Loucy (cell line): Measurements from ENCODE around the gene FGF12.
"Not testable (repeated sequence)": the region's sequence is repeated elsewhere in the genome, so short reads cannot be mapped to it uniquely, and the experiment has no call there.

Experiments used
- H2AFZ ChIP-seq: fragments of 200-600 bp; sonication (generic); 2 replicates; pipeline ENCODE4 v1.6.0; 2016; ENCODE audit warnings: antibody characterized with exemption, mild to moderate bottlenecking, low read length, moderate library complexity
- H3F3A ChIP-seq: fragments of 200-600 bp; 2 replicates; pipeline ENCODE4 v1.6.0; 2016; ENCODE audit warnings: antibody characterized with exemption, low read depth, mild to moderate bottlenecking
- H3K27me3 ChIP-seq: fragments of 200-600 bp; sonication (generic); 2 replicates; pipeline ENCODE4 v1.6.1; 2014; ENCODE audit warnings: low read length, mild to moderate bottlenecking; ENCODE audit not compliant: insufficient read depth, poor library complexity, severe bottlenecking
- H3K36me3 ChIP-seq: fragments of 200-600 bp; sonication (generic); 2 replicates; pipeline ENCODE4 v1.6.1; 2016; ENCODE audit warnings: low read length; ENCODE audit not compliant: insufficient read depth
- H3K4me1 ChIP-seq: fragments of 200-600 bp; sonication (generic); 2 replicates; pipeline ENCODE4 v1.5.1; 2014; ENCODE audit warnings: low read length, mild to moderate bottlenecking; ENCODE audit not compliant: insufficient read depth, poor library complexity, severe bottlenecking
- H3K4me2 ChIP-seq: fragments of 200-600 bp; sonication (generic); 2 replicates; pipeline ENCODE4 v1.6.0; 2014; ENCODE audit warnings: antibody characterized with exemption, low read length, low read depth, mild to moderate bottlenecking; ENCODE audit not compliant: poor library complexity, severe bottlenecking
- H3K4me3 ChIP-seq: fragments of 200-600 bp; sonication (generic); 2 replicates; pipeline ENCODE4 v1.5.1; 2014; ENCODE audit warnings: low read length, mild to moderate bottlenecking, mixed read lengths; ENCODE audit not compliant: poor library complexity, severe bottlenecking
- H3K79me2 ChIP-seq: fragments of 200-600 bp; sonication (generic); 2 replicates; pipeline ENCODE4 v1.6.1; 2014; ENCODE audit warnings: low read length; ENCODE audit not compliant: insufficient read depth
- H3K9ac ChIP-seq: fragments of 200-600 bp; sonication (generic); 2 replicates; pipeline ENCODE4 v1.6.0; 2014; ENCODE audit warnings: mild to moderate bottlenecking, low read depth, low read length, moderate library complexity; ENCODE audit not compliant: poor library complexity, severe bottlenecking
- H3K9me2 ChIP-seq: fragments of 200-600 bp; sonication (generic); replicated peaks from 2 replicates; pipeline ENCODE4 v1.6.1; 2016; ENCODE audit warnings: low read depth, low read length, mixed read lengths
- H3K9me3 ChIP-seq: fragments of 200-600 bp; sonication (generic); 2 replicates; pipeline ENCODE4 v1.6.1; 2014; ENCODE audit warnings: mild to moderate bottlenecking, antibody characterized with exemption, low read length, low read depth; ENCODE audit not compliant: insufficient read depth
- H4K20me1 ChIP-seq: fragments of 200-600 bp; sonication (generic); 2 replicates; pipeline ENCODE4 v1.6.0; 2014; ENCODE audit warnings: antibody characterized with exemption, low read length, mild to moderate bottlenecking; ENCODE audit not compliant: insufficient read depth, poor library complexity, severe bottlenecking
- EZH2phosphoT487 ChIP-seq: fragments of 200-600 bp; IDR thresholded peaks from 2 replicates; pipeline ENCODE4 v1.6.1; 2018; ENCODE audit warnings: antibody characterized with exemption, mild to moderate bottlenecking, moderate library complexity, borderline replicate concordance
- TF ChIP-seq, protein P1 (sequence below): fragments of 200-600 bp; sonication (generic); conservative IDR thresholded peaks from 2 replicates; pipeline ENCODE4 v1.5.1; 2014; ENCODE audit warnings: mild to moderate bottlenecking, antibody characterized with exemption, low read length

The FGF12 gene

DNA sequence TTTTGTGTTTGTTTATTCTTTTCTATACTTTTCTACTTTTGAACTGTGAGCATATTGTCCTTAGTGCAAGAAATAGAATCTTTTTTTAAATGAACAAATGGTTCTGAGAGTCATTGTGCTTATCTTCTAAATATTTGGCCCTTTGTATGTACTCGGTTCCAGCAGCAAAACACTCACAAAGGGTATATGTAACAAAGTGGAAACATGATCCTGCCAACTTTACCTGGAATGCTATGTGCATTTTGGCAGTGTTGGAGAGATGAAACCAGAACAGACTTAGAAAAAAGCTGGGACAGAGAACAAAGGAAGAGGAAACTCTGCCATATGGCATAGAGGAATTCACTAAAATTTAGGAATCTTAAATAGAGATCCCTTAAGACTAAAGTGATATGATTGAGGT, 150.1 kb downstream of the FGF12 start:
- Histone ChIP-seq H3K4me2 (no peak overlapping the region), H2AFZ (no peak overlapping the region), H4K20me1 (no peaks in the 10 kb centered on the region), H3F3A (no peaks in the 10 kb centered on the region), H3K9ac (no peak overlapping the region), H3K79me2 (no peaks in the 10 kb centered on the region), H3K27me3 (no peaks in the 10 kb centered on the region), H3K36me3 (no peaks in the 10 kb centered on the region), H3K4me3 (no peak overlapping the region), H3K4me1 (no peaks in the 10 kb centered on the region), H3K9me2 (no peaks in the 10 kb centered on the region), H3K9me3 (no peaks in the 10 kb centered on the region)
- no peak for TF ChIP-seq EZH2phosphoT487
- TF ChIP-seq, protein P1, sequence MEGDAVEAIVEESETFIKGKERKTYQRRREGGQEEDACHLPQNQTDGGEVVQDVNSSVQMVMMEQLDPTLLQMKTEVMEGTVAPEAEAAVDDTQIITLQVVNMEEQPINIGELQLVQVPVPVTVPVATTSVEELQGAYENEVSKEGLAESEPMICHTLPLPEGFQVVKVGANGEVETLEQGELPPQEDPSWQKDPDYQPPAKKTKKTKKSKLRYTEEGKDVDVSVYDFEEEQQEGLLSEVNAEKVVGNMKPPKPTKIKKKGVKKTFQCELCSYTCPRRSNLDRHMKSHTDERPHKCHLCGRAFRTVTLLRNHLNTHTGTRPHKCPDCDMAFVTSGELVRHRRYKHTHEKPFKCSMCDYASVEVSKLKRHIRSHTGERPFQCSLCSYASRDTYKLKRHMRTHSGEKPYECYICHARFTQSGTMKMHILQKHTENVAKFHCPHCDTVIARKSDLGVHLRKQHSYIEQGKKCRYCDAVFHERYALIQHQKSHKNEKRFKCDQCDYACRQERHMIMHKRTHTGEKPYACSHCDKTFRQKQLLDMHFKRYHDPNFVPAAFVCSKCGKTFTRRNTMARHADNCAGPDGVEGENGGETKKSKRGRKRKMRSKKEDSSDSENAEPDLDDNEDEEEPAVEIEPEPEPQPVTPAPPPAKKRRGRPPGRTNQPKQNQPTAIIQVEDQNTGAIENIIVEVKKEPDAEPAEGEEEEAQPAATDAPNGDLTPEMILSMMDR: no peak

DNA sequence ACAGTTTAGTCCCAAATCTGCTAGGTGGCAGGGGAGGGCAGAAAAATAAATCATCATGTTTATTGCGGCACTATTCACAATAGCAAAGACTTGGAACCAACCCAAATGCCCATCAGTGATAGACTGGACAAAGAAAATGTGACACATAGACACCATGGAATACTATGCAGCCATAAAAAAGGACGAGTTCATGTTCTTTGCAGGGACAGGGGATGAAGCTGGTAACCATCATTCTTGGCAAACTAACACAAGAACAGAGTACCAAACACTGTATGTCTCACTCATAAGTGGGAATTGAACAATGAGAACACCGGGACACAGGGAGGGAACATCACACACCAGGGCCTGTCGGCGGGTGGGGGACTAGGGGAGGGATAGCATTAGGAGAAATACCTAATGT, 150.6 kb downstream of the FGF12 start:
- not testable (repeated sequence) for H3K9ac ChIP-seq, H3K9me3 ChIP-seq, H3K4me2 ChIP-seq, H3F3A ChIP-seq, H3K36me3 ChIP-seq, H3K27me3 ChIP-seq, H3K9me2 ChIP-seq, H3K4me1 ChIP-seq, H4K20me1 ChIP-seq, H3K79me2 ChIP-seq, H3K4me3 ChIP-seq, H2AFZ ChIP-seq

DNA sequence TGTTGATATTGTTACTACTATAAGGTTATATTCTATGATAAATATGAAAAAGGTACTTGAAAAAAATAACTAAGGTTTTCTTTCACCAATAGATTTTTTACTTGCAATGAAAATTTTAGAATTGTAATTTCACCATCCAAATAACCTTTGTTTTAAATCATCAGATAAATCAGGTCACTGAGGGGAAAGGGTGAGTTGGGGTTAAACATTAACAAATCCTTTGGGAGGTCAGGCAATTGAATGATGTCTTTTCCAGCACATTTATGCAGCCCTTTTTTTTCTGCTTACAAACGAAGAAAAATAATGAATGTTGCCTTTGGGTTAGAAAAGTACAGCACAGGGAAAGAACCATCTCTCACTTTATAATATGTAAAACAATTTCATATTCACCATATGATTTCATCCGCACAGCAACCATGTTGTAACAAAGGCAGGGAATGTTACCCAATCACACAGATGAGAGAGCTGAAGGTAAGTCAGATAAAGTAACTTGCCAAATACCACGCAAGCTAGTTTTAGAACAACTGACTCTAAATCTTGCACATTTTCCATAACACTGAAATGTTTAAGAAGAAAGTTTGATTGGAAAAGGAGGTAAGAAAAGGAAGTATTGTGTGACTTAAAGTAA, 151.3 kb downstream of the FGF12 start:
- no peak overlapping the region for H3K9ac ChIP-seq
- no peak overlapping the region for H3K4me2 ChIP-seq
- TF ChIP-seq, protein P1: no peak
- TF ChIP-seq EZH2phosphoT487: no peak
- H3K4me1 ChIP-seq: no peaks in the 10 kb centered on the region
- H3K36me3 ChIP-seq: no peaks in the 10 kb centered on the region
- H3K27me3 ChIP-seq: no peaks in the 10 kb centered on the region
- H3K79me2 ChIP-seq: no peaks in the 10 kb centered on the region
- H3K9me3 ChIP-seq: no peaks in the 10 kb centered on the region
- no peaks in the 10 kb centered on the region for H4K20me1 ChIP-seq
- H3F3A ChIP-seq: no peaks in the 10 kb centered on the region
- H3K9me2 ChIP-seq: no peaks in the 10 kb centered on the region
- H2AFZ ChIP-seq: no peak overlapping the region
- no peak overlapping the region for H3K4me3 ChIP-seq

DNA sequence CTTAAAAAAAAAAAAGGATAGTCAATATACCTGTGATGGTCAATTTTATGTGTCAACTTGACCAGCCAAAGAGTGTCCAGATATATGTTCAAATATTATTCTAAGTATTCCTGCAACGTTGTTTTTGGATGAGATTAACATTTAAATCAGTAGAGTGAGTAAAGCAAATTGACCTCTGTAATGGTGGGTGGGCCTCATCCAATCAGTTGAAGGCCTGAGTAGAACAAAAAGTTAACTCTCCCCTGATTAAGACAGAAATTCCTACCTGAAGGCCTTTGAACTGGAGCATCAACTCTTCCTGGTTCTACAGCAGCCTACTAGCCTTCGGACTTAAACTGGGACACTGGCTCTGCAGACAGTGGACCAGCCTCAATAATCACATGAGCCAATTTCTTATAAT, 154.1 kb downstream of the FGF12 start:
- Histone ChIP-seq H3K4me2 (no peak overlapping the region), H3K9me2 (no peaks in the 10 kb centered on the region), H4K20me1 (no peaks in the 10 kb centered on the region), H3K36me3 (no peaks in the 10 kb centered on the region), H3K9ac (no peak overlapping the region), H3K79me2 (no peaks in the 10 kb centered on the region), H3K27me3 (no peaks in the 10 kb centered on the region), H3K4me3 (no peak overlapping the region), H2AFZ (no peak overlapping the region), H3K9me3 (no peaks in the 10 kb centered on the region), H3F3A (no peaks in the 10 kb centered on the region), H3K4me1 (no peaks in the 10 kb centered on the region)
- TF ChIP-seq, protein P1: no peak
- no peak for TF ChIP-seq EZH2phosphoT487
